GM23338 (cell line): ENCODE results near the gene KRTAP9-2.

Experiments used
- JUNB ChIP-seq: IDR thresholded peaks from one replicate; pipeline ENCODE4 v1.6.1; 2016; ENCODE audit warnings: antibody characterized with exemption; ENCODE audit not compliant: unreplicated experiment
- STAT1 ChIP-seq: IDR thresholded peaks from one replicate; pipeline ENCODE4 v1.6.1; 2016; ENCODE audit warnings: antibody characterized with exemption; ENCODE audit not compliant: unreplicated experiment
- TF ChIP-seq, protein P1 (sequence below), 2 experiments: fragments of 200-600 bp in 1 of 2; sonication (generic) in 1 of 2; conservative IDR thresholded peaks; 2 replicates each; pipeline versions ENCODE4 v1.5.1 to v1.6.1; 2016 to 2017; ENCODE audit warnings: antibody characterized with exemption in 2 of 2, low read depth in 2 of 2, mild to moderate bottlenecking in 2 of 2, moderate library complexity in 1 of 2

DNA sequence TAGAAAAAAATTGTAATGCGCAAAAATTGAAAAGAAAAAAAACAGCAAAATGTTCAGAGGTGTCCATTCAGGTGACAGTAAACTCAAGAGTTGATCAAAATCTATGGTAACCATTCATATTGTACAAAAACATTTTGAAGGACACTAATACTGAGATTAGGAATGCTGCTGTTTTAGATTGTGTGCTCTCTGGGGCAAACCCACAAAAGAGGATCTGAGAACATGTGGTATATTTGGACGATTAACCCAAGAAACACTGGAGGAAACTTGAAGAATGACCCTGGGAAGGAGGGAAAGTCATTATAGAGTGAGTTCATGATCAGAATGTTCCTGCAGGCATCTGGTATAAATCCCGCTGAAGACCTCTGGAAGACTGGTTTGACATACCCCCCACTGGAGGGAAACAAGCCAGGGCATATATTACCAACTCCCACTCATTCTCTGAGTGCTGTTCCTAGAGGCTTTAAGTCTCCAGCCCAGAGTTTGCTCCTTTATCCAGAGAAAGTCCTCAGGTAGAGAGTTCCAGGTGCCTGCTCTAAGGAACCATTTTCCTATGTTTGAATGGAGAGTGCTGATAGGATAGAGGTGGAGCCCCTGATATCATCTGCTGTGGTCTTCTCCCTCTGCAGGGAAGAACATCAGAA lies 49.6 kb upstream of the KRTAP9-2 start:
- TF ChIP-seq STAT1 (no peak), JUNB (no peak)
- TF ChIP-seq, protein P1, sequence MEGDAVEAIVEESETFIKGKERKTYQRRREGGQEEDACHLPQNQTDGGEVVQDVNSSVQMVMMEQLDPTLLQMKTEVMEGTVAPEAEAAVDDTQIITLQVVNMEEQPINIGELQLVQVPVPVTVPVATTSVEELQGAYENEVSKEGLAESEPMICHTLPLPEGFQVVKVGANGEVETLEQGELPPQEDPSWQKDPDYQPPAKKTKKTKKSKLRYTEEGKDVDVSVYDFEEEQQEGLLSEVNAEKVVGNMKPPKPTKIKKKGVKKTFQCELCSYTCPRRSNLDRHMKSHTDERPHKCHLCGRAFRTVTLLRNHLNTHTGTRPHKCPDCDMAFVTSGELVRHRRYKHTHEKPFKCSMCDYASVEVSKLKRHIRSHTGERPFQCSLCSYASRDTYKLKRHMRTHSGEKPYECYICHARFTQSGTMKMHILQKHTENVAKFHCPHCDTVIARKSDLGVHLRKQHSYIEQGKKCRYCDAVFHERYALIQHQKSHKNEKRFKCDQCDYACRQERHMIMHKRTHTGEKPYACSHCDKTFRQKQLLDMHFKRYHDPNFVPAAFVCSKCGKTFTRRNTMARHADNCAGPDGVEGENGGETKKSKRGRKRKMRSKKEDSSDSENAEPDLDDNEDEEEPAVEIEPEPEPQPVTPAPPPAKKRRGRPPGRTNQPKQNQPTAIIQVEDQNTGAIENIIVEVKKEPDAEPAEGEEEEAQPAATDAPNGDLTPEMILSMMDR (conservative IDR thresholded peaks at IDR 0.05; ENCODE audit: low read depth in 2 of 2) = no peak
